ENCODE data around the gene NFATC1.

NFATC1 gene

DNA sequence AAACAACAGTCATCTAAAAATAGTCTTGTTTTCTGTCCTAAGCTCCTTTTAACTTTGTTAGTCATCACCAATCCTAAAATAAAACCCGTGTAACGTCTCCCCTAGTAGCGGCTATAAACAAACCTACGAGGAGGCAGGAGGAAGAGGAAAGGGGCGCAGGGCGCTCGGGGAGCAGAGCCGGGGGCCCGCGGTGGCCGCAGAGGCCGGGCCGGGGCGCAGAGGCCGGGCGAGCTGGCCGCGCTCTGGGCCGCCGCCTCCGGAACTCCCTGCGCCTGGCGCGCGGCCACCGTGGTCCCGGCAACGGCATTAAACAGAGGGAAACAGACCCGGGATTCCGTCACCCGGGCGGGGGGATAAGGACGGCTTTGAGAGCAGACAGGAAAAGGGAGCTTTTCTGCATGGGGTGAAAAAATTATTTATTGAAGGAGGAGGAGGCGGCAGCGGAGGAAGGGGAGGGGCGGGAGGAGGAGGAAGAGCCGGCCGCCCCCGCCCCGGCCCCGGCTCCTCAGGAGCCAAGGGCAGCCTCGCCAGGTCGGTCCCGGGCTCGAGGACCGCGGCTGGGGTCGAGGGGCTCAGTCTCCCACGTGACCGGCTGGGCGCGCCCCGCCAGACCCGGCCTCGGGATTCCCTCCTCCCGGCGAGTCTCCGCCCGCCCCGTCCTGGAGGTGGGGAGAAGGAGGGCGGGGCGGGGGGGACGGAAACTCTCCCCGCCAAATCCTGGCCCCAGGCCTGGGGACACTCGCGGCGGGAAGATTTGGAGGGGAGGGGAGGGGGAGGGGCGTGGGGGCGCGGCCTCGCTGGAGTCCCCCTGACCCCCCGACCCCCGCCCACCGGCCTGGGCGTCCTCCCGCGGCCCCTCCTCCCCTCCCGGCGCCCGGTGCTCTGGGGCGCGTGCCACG, 1.8 kb upstream of the NFATC1 start:
- peak; percentile 80 for DNase-seq (ENCODE audit: low spot score)
- in situ Hi-C loops (cut with MboI; ENCODE audit: low pct_unique_long_range_greater_than_20kb, low sequenced_read_pairs, unreplicated experiment), result no loop called here
- TF ChIP-seq, protein P1, sequence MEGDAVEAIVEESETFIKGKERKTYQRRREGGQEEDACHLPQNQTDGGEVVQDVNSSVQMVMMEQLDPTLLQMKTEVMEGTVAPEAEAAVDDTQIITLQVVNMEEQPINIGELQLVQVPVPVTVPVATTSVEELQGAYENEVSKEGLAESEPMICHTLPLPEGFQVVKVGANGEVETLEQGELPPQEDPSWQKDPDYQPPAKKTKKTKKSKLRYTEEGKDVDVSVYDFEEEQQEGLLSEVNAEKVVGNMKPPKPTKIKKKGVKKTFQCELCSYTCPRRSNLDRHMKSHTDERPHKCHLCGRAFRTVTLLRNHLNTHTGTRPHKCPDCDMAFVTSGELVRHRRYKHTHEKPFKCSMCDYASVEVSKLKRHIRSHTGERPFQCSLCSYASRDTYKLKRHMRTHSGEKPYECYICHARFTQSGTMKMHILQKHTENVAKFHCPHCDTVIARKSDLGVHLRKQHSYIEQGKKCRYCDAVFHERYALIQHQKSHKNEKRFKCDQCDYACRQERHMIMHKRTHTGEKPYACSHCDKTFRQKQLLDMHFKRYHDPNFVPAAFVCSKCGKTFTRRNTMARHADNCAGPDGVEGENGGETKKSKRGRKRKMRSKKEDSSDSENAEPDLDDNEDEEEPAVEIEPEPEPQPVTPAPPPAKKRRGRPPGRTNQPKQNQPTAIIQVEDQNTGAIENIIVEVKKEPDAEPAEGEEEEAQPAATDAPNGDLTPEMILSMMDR (IDR thresholded peaks at IDR 0.05; ENCODE audit: extremely low read depth, insufficient read depth, missing control alignments), result no peak

DNA sequence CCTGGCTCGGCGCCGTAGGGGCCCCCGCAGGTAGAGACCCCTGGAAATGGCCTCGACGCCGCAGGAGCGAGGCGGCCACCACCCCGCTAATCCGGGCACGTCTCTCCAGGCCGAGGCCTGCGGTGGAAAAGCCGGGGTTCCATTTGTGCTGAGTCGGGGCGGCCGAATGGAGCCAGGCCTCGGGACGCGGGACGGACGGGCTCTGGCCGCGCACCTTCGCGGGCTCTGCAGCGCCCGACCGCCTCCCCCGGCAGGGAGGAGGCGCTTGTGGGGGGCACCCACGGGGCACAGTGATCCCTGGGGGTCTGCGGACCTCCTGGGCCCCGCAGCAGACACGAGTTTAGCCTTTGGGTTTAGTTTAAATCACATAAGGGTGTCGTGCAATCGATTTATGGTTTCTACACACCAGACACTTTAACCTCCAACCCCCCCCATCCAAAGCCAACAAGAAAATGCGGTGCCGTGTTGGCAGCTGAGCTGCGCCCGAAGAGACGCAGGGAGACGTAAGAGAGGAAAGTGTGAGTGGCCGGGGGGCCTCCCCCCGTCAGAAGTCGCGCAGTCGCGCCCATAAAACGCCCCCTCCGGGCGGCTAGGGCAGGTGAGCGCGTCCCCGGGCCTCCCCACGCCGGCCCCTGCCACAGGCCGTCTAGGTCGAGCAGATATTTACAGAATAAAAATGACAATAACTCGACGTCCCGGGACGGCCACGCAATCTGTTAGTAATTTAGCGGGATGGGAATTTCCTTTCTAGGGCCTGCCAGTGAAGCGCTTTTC, 1.0 kb upstream of the NFATC1 start:
- TF ChIP-seq, protein P1 (IDR thresholded peaks at IDR 0.05; ENCODE audit: extremely low read depth, insufficient read depth, missing control alignments), result no peak

DNA sequence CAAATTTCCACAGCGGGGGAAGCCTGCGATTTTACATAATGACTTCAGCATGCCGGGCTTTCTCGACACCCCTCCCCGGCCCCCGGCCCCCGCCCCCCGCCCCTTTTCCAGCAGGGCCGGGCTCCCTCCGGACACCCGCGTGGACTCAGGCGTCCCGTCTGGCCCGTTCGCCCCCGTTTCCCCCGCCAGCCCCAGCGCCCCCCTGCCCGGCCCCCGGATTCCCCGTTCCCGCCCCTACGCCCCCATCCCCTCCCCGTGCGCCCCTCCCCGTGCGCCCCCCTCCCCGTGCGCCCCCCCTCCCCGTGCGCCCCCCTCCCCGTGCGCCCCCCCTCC, 456 bp upstream of the NFATC1 start:
- TF ChIP-seq, protein P1 (IDR thresholded peaks at IDR 0.05; ENCODE audit: extremely low read depth, insufficient read depth, missing control alignments), result no peak
- DNase-seq (ENCODE audit: low spot score), result no peak
- in situ Hi-C loops (cut with MboI; ENCODE audit: low pct_unique_long_range_greater_than_20kb, low sequenced_read_pairs, unreplicated experiment), result no loop called here

More for the DNA sequence above, 1.0 kb upstream of the NFATC1 start:
- peak; percentile 71 for DNase-seq (ENCODE audit: low spot score)
- in situ Hi-C loops (cut with MboI; ENCODE audit: low pct_unique_long_range_greater_than_20kb, low sequenced_read_pairs, unreplicated experiment), result no loop called here

DNA sequence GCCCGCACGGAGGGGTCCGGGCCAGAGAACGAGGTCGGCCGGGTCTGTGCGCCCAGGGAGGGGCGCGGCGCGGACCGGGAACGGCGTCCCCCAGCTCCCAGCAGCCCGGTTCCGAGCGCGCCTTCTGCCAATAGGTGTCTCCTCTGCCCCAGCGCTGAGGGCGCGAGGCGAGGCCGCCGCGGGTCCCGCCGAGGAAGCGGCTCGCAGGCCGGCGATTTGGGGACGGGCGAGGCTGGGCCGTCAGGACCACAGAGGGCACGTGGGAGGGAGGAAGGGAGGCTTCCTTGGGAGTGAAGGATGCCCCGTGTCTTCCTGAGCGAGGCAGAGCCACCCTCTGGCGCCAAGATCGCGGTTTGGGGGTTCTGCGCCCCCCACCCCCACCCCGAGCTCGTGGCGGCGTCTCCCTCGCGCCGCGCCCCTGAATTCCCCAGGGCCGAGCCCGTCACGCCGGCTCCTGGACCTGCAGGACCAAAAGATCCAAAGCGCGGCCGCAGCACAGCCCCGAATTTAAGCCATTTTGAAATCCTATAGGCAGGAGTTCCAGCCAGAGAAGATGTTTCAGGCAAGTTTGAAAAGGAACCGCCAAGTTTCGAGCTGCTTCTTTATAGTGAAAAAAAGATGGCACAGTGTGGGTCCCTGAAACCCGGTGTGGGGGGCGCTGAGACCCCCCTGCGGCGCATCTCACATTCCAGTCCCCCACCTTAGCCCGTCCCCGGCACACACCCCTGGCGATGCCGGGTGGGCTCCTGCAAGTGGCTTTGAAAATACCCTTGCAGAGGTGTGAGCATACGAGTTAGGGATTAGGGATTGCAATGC, 909 bp downstream of the NFATC1 start:
- in situ Hi-C loops (cut with MboI; ENCODE audit: low pct_unique_long_range_greater_than_20kb, low sequenced_read_pairs, unreplicated experiment), result no loop called here
- peak; percentile 84 for DNase-seq (ENCODE audit: low spot score)
- TF ChIP-seq, protein P1 (IDR thresholded peaks at IDR 0.05; ENCODE audit: extremely low read depth, insufficient read depth, missing control alignments), result peak; percentile 81

DNA sequence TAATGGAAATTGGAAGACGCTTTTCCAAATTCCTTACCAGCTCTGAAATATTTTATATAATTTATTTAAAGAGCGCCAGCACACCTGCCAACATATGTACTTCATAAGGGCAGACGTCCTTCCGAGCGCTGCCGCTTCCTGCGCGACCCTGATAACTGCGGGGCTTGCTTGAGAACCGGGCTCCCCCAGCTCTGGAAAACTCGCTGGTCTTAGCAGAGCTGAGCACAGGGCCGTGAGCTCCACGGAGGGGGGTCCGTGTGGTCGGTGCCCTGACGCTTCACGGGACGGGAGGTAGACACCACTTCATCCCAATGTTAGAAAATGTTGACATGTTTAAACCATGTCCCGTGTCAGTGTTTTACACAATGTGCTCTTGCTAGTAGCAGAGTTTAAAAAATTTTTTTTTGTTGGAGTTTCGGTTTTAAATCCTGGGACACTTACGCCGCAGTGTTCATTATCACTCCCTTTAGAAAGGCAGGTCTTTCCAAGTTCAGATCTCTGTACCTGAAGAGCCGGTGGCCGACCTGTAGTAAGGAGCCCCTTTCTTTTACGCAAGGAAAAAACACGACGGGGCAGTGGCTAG, 1.6 kb downstream of the NFATC1 start:
- TF ChIP-seq, protein P1 (IDR thresholded peaks at IDR 0.05; ENCODE audit: extremely low read depth, insufficient read depth, missing control alignments), result no peak
- no peak for DNase-seq (ENCODE audit: low spot score)
- in situ Hi-C loops (cut with MboI; ENCODE audit: low pct_unique_long_range_greater_than_20kb, low sequenced_read_pairs, unreplicated experiment), result no loop called here
